Measurements from ENCODE around the gene ADAMTS3. TPM values are rescaled to one million over a fixed set of nuclear protein-coding genes. Genes with fewer than 3 reads are reported as not detected.

The ADAMTS3 gene
- total and polyA plus RNA-seq, 12 donors: 1.0 to 13.1 (median 2.2) TPM

- Histone ChIP-seq H3K4me1 (replicated peaks in 1 of 2) (no peaks in the 10 kb centered on the region), H3K9me3 (replicated peaks in 1 of 3) (no peaks in the 10 kb centered on the region), H3K27me3 (no peaks in the 10 kb centered on the region), H3K36me3 (replicated peaks in 1 of 2) (no peaks in the 10 kb centered on the region), H3K27ac (no peak overlapping the region), H3K4me3 (no peak overlapping the region)
- 86 to 96% (median 89%) methylated on average over 1 of the region's 1 CpG for WGBS, 4 donors
- intact Hi-C loops (cut with DNase I): no loop called here
- no peak for DNase-seq
- TF ChIP-seq CTCF (IDR thresholded peaks at IDR 0.05): no peak
- no peak for TF ChIP-seq POLR2A (IDR thresholded peaks at IDR 0.05)
Observed at GRCh38 chr4:72300126-72300525, 268.9 kb downstream of the ADAMTS3 start.

GRCh38 chr4:72295966-72296557, 273.0 kb downstream of the ADAMTS3 start:
- Histone ChIP-seq H3K27ac (no peak overlapping the region), H3K9me3 (replicated peaks in 1 of 3) (no peaks in the 10 kb centered on the region), H3K4me1 (replicated peaks in 1 of 2) (no peaks in the 10 kb centered on the region), H3K27me3 (no peaks in the 10 kb centered on the region), H3K4me3 (no peak overlapping the region), H3K36me3 (replicated peaks in 1 of 2) (no peaks in the 10 kb centered on the region)
- intact Hi-C loops (cut with DNase I): no loop called here
- no peak for DNase-seq
- 21 to 27% (median 23%) methylated on average over 5 of the region's 5 CpGs for WGBS, 4 donors
- TF ChIP-seq POLR2A (IDR thresholded peaks at IDR 0.05) (no peak), CTCF (IDR thresholded peaks at IDR 0.05) (peak; percentile 50 to 68 (median 59))

GRCh38 chr4:72290737-72291136, 278.3 kb downstream of the ADAMTS3 start:
- H3K4me1 ChIP-seq (replicated peaks in 1 of 2): no peaks in the 10 kb centered on the region
- no peaks in the 10 kb centered on the region for H3K27me3 ChIP-seq
- no peak for TF ChIP-seq POLR2A (IDR thresholded peaks at IDR 0.05)
- no peak for TF ChIP-seq CTCF (IDR thresholded peaks at IDR 0.05)
- WGBS, 4 donors: 94 to 98% (median 96%) methylated on average over 9 of the region's 9 CpGs
- H3K9me3 ChIP-seq (replicated peaks in 1 of 3): no peaks in the 10 kb centered on the region
- no peak overlapping the region for H3K27ac ChIP-seq
- no peaks in the 10 kb centered on the region for H3K36me3 ChIP-seq (replicated peaks in 1 of 2)
- no peak overlapping the region for H3K4me3 ChIP-seq
- intact Hi-C loops (cut with DNase I): no loop called here
- no peak for DNase-seq

- 82 to 100% (median 92%) methylated on average over 2 of the region's 2 CpGs for WGBS, 4 donors
Observed at GRCh38 chr4:72286910-72287309, 282.1 kb downstream of the ADAMTS3 start.

More at GRCh38 chr4:72286910-72287309, 282.1 kb downstream of the ADAMTS3 start:
- H3K27ac ChIP-seq: no peak overlapping the region
- no peak for TF ChIP-seq CTCF (IDR thresholded peaks at IDR 0.05)
- no peak for TF ChIP-seq POLR2A (IDR thresholded peaks at IDR 0.05)
- no peaks in the 10 kb centered on the region for H3K9me3 ChIP-seq (replicated peaks in 1 of 3)
- H3K4me3 ChIP-seq: no peak overlapping the region
- no peaks in the 10 kb centered on the region for H3K4me1 ChIP-seq (replicated peaks in 1 of 2)
- intact Hi-C loops (cut with DNase I): no loop called here
- H3K27me3 ChIP-seq: no peaks in the 10 kb centered on the region
- no peak for DNase-seq
- no peaks in the 10 kb centered on the region for H3K36me3 ChIP-seq (replicated peaks in 1 of 2)
